GM19099 (cell line): ENCODE measurements around the gene UBE2E1.

Experiments used
- POLR2A ChIP-seq: IDR thresholded peaks from 3 replicates; pipeline ENCODE4 v1.6.1; 2011; ENCODE audit warnings: low read depth; ENCODE audit not compliant: insufficient read length; ENCODE audit errors: extremely low read depth

UBE2E1 gene

GRCh38 chr3:23875113-23875725 is 69.5 kb downstream of the UBE2E1 start:
- no peak for TF ChIP-seq POLR2A

GRCh38 chr3:23876923-23877322 is 71.2 kb downstream of the UBE2E1 start:
- no peak for TF ChIP-seq POLR2A

- no peak for TF ChIP-seq POLR2A
Observed at GRCh38 chr3:23877329-23877980, 71.7 kb downstream of the UBE2E1 start.

DNA sequence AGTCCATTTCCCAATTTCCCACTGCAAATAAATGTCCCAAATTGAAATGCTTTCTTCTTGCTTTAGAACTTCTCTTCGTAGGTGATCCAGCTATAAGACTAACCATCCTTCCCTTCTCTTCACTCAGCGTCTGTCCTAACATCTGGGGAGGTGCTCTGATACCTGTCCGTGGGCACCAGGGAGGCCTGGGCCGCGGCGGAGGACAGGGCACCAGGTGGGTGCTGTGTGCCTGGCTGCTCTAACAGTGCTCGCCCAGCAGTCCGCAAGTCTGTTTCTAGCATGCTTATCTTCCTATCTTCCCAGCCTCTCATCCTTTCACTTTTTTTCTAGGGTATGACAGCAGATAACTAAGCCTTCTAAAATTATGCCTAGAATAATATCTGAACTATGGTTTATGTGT is 73.7 kb downstream of the UBE2E1 start:
- no peak for TF ChIP-seq POLR2A

DNA sequence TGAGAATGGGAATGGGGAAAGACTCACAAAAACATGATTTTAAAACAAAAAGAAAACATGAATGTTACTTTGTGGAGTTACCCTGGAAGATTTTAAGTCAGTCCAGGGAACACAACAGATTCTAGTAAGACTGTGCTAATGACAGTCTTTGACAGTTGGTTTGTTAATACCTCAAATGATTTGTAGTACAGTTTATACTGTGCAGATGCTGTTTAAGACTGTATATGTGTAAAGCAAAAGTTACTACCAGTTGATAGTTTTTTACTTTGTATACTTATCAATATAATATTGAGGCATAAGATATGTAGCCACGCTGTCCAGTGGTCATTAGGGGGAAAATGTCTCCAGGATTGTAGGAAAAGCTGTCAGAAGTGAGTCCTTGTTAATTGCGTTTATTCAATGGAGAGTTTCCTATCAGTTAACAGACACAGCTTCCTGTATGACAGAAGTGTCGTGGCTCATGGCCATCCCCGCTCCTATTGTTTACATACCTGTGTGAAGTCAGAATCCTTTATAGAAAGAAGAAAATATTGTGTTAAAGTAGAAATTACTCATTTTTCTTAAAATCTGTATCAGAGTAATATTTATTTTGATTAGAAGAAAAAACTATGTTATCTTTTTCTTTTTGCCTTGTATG is 75.1 kb downstream of the UBE2E1 start:
- no peak for TF ChIP-seq POLR2A

DNA sequence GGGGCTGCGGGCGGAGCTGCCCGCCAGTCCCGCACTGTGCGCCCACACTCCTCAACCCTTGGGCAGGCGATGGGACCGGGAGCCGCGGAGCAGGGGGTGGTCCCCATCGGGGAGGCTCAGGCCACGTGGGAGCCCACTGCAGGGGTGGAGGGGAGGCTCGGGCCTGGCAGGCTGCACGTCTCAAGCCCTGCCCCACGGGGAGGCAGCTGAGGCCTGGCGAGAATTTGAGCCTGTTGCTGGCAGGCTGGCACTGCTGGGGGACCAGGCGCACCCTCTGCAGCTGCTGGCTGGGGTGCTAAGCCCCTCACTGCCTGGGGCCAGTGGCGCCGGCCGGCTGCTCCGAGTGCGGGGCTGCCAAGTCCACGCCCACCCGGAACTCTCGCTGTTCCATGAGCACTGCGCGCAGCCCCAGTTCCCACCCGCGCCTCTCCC is 76.7 kb downstream of the UBE2E1 start:
- no peak for TF ChIP-seq POLR2A

GRCh38 chr3:23884481-23884880 is 78.7 kb downstream of the UBE2E1 start:
- TF ChIP-seq POLR2A, result no peak

DNA sequence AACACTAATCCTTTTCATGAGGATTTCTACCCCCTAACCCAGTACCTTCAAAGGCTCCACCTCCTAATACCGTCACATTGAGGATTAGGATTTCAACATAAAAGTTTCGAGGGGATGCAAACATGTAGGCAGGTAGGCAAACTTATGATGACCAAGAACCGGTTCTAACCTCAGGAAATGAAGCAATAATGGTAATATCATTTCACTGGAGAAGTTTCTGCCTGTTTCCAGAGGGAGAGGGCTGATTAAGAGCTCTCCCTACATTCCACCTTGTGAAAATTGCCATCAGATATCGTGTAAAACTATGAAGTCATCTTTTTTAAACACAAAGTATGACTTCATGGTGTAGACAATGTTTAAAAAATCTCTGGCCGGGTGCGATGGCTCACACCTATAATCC is 79.5 kb downstream of the UBE2E1 start:
- no peak for TF ChIP-seq POLR2A

DNA sequence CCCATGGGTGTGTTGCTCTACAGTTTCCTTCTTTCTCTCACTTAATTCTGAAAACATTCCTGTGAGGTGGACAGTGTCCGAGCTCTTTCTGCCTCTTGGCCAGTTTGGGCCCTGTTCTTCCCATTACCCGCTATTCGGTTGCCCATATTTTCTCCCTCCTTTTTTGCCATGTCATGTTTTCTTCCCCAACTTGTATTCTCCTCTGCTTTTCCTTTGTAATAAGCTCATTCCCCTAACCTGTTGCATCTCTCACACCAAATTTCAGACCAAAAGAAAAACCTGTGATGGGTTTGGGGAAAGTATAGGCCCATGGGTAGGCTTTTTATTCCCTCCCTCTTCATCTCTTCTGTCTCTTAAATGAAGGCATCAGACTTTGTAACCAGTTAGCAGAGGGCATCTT is 80.6 kb downstream of the UBE2E1 start:
- TF ChIP-seq POLR2A, result no peak

DNA sequence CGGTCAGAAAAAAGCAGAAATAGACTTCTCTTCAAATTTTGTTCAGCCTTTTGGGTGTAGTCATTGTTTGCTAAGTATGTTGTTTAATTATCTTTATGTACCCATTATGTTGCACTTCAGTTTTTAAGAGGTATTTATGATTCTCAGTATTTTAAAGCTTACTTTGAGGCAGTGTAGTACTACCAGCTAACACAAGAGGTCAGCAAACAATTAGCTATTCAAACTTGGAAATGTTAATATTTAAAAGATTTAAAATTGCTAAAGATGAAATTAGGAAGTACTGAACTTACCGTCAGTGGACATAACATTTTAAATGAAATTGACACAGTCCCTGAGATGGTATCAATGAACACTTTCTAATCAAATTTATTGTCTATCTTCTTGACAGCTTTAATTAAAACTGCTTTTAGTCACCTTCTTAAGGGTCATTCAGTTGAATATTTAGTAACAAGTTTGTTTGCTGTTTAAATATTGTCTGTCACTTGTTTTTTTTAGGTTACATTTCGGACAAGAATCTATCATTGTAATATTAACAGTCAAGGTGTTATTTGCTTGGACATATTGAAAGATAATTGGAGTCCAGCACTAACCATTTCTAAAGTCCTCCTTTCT is 83.0 kb downstream of the UBE2E1 start:
- no peak for TF ChIP-seq POLR2A

DNA sequence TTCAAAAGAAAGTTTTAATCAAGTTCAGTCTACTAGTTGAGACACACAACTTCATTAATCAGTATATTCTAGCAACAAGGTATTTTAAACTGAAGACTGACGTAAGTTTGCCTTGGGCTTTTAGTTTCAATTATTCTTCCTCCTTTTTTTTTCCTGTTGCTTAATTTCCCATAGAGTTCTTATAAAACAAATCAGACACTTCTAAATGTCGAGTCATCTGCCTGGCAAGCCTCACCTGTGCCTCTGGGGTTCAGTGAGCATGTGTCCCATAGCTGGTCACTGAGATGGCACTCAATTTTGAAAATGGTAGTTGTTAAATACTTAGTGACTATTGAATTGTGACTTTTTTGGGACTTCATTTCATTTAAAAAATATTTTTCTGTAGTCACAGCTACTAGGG is 83.6 kb downstream of the UBE2E1 start:
- no peak for TF ChIP-seq POLR2A

DNA sequence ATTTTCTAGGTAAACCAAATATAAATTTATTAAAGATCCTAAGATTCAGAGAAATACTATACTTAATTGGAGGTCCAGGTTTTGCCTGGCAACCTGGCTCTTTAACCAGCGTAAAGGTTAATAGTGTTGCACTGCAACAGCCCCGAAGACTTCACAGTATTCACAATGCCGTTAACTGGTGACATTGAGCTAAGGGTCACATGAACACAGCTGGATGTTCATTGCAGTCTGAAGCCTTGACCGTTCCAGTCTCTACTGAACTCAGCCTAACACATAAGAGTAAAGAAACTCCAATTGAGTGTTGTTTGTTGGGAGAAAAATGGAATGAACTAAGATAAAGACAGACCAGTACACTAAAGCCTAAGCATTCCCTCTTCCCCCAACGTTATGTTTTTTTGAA is 84.2 kb downstream of the UBE2E1 start:
- TF ChIP-seq POLR2A, result no peak

GRCh38 chr3:23894254-23895061 is 88.7 kb downstream of the UBE2E1 start:
- no peak for TF ChIP-seq POLR2A

DNA sequence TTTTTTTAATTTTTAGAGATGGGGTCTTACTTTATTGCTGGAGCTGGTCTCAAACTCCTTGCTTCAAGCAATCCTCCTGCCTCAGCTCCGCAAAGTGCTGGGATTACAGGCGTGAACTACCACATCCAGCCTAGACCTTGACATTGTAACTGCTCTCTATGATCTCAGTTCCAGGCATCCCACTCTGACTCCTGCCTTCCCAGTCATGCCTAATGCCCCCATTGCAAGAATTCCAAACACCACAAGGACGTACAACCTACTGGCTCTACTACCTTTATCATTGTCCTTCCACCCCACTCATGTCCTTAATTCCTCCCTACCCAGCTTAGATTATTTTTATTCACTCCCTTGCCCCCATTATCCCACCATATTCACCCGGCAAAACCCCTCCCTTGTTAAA is 89.4 kb downstream of the UBE2E1 start:
- no peak for TF ChIP-seq POLR2A

DNA sequence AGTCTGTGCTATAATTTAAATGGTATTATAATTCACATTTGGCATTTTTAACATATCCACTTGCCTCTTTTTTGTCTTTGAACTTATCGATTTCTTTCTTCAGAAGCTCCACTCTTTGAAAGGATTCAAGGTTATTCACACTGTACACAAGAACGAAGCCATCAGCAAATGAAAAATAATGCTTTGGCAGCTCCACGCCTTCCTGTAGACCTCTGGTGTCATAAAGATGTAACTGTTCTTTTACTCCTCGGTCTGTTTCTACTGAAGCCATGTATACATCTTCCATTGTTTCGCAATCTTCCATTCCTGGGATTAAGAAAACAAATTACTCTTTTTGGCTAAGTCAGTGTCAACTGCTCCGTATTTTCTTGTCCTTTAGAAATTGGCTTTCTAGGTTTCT is 95.0 kb downstream of the UBE2E1 start:
- TF ChIP-seq POLR2A, result no peak
